Measurements from ENCODE around the gene SLC7A4.
"Not testable (repeated sequence)": the region's sequence is repeated elsewhere in the genome, so short reads cannot be mapped to it uniquely, and the experiment has no call there.

The SLC7A4 gene

DNA sequence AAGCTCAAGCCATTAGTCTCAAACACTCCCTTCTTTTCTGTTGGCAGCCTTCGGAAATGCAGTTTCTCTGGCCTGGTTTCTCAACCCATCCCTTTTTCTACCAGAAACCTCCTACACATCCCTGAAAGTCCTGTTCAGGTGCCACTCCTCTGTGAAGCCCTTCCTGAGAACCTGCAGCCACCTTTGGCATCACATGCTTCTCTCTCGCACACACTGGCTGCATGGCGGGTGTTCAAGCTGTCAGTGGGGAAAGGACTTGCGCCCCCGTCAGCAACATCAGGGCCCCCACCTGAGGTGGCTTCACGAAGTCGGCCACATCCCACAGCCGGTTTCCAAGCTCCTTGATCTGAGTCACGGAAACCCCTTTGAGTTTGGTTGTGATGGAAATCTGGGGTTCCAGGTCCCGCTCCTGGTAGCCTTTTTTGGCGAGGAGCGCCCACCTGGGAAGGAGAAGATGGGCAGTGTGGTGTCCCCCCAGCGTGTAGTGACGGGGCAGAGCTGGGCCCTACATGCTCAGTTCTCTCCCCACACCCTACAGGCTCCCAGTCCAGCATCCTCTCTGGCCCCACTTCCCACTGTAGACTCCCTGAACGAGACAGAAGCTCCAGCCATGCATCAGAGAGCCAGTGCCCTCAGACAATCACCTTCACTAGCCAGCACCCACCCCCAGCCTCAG is 11.6 kb upstream of the SLC7A4 start:
- DNase-seq (ENCODE audit: low read depth, low spot score) = no peak

DNA sequence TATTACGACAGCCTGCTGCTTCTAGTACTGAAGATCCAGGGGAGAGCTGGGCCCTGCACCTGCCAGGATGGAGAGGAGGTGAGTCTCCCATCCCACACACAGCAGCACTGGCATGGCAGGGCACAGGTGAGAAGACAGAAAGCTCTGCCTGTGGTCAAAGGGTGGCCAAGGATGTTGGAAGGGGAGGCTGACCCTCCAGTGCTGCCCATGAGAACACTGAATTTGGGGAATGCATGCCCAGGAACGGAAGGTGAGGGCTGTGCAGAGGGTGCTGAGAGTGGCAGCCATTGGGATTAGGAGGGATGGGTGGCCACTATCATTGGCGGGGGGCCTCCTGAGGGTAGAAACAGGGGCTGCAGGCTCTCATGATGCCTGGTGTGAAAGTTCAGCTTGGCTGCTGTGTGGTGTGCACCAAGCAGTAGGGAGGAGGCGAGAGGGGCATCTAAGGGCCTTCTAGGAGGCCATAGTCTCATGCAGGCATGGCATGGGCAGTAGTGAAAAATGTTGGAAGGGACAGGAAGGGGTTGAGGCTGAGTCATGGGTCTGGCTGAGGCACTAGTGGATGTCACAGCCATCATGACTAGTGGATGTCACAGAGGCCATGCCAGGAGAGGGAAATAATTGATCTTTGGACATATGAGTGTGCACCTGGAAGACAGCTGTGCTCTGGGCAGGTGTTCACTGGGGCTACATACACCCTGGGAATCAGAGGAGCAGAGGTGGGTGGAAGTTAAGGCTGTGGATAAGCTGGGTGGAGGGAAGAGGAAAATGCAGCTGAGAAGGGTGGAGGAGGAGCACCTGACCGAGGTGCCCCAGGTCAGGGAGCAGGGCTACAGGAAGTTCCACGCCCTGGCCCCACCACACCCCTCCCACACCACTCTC is 10.9 kb upstream of the SLC7A4 start:
- DNase-seq (ENCODE audit: low read depth, low spot score) = no peak

DNA sequence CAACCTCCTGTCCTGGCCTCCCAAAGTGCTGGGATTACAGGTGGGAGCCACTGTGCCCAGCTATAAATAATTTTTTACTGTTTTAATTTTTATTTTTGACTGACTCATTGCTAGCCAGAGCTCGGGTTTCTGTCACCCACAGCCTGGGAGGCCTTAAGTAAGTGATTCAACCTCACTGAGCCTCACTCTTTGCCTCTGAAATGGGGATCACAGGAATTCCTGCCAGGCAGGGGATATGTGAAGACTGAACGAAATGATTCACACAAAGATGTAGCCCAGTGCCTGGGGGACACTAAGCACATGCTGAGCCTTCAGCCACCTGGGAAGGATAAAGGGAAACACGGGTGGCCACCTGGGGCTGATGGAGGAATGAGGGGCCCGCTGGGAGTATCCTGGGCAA is 9.6 kb upstream of the SLC7A4 start:
- no peak for DNase-seq (ENCODE audit: low read depth, low spot score)

DNA sequence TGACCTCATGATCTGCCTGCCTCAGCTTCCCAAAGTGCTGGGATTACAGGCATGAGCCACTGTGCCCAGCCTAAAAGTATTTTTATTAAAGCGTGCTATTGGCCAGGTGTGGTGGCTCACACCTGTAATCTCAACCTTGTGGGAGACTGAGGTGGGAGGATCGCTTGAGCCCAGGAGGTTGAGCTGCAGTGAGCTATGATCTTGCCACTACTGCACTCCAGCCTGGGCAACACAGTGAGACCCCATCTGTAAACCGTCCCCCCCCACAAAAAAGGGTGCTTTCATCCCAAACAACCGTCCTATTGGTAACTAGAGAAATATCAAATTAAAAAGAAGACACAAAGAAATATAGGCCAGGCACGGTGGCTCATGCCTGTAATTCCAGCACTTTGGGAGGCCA is 6.8 kb upstream of the SLC7A4 start:
- not testable (repeated sequence) for DNase-seq (ENCODE audit: low read depth, low spot score)

DNA sequence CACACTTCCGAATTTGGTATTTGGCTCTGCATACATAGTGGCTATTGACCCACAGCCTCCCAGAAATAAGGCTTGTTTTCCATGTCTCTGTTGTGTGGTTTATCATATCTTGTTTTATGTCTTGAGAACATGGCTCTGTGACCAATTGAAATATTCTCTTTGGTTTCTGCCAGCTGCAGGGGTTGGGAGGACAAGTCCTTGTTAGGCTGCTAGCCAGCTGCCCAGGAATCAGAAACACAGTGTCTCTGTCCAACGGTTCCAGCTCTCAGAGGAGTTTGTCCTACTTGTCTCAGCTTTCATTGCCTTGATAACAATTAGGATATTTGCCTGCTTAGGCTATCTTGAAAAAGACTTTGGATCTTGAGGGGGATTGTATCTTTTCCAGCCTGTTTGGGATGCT is 6.0 kb upstream of the SLC7A4 start:
- DNase-seq (ENCODE audit: low read depth, low spot score) = no peak

DNA sequence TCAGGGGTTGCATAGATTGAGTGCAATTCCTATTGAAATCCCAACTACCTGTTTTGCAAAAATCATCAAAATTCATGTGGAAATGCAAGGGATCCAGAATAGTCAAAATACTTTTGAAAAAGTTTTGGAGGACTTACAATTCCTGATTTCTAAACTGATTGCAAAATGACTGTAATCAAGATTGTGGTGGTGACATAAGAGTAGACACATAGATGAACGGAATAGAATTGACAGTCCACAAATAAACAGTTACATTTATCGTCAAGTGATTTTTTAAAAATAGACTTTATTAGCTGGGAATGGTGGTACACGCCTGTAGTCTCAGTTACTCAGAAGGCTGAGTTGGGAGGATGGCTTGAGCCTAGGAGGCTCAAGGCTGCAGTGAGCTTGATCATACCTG is 2.6 kb upstream of the SLC7A4 start:
- no peak for DNase-seq (ENCODE audit: low read depth, low spot score)

- DNase-seq (ENCODE audit: low read depth, low spot score) = no peak
Measured at GRCh38 chr22:21033895-21034294, 1.5 kb upstream of the SLC7A4 start.

- no peak for DNase-seq (ENCODE audit: low read depth, low spot score)
Measured at GRCh38 chr22:21032868-21033688, 717 bp upstream of the SLC7A4 start.

DNA sequence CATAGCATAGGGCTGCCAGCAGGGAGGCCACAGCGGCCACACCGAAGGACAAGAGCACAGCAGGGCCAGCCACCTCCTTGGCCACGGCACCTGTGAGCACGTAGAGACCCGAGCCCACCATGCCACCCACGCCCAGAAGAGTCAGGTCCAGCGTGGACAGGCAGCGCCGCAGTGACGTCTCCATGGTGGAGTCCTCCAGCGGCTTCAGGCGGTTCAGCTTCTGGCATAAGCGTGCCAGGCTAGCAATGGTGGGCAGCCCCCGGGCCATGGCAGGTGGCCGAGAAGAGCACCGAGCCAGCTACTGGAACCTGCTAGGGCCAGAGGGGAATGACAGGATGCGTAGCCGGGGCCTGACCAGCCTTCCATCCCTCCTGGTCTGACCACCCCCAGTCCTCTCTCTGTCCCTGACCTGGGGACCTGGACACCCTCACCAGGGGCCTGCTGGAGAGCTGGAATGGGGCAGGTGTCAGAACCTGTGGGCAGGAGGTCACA is 770 bp downstream of the SLC7A4 start:
- no peak for DNase-seq (ENCODE audit: low read depth, low spot score)

GRCh38 chr22:21030621-21031544 is 1.5 kb downstream of the SLC7A4 start:
- DNase-seq (ENCODE audit: low read depth, low spot score) = no peak

DNA sequence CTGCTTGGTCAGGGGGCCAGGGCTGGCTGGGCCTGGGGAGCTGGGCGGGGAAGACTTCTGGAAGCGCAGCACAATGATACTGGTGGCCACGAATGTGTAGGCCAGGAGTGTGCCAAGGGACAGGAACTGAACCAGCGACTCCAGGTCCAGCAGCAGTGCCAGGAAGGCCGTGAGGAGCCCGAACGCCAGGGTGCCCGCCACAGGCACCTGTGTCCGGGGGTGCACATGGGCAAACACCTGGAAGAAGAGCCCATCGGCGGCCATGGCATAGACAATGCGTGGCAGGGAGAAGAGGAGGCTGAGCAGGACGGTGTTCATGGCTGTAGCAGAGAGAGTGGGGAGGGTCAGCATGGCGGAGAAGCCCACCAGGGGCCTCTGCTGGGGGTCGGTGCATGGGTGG is 2.3 kb downstream of the SLC7A4 start:
- DNase-seq (ENCODE audit: low read depth, low spot score) = no peak

- no peak for DNase-seq (ENCODE audit: low read depth, low spot score)
Measured at GRCh38 chr22:21029486-21030025, 2.8 kb downstream of the SLC7A4 start.

DNA sequence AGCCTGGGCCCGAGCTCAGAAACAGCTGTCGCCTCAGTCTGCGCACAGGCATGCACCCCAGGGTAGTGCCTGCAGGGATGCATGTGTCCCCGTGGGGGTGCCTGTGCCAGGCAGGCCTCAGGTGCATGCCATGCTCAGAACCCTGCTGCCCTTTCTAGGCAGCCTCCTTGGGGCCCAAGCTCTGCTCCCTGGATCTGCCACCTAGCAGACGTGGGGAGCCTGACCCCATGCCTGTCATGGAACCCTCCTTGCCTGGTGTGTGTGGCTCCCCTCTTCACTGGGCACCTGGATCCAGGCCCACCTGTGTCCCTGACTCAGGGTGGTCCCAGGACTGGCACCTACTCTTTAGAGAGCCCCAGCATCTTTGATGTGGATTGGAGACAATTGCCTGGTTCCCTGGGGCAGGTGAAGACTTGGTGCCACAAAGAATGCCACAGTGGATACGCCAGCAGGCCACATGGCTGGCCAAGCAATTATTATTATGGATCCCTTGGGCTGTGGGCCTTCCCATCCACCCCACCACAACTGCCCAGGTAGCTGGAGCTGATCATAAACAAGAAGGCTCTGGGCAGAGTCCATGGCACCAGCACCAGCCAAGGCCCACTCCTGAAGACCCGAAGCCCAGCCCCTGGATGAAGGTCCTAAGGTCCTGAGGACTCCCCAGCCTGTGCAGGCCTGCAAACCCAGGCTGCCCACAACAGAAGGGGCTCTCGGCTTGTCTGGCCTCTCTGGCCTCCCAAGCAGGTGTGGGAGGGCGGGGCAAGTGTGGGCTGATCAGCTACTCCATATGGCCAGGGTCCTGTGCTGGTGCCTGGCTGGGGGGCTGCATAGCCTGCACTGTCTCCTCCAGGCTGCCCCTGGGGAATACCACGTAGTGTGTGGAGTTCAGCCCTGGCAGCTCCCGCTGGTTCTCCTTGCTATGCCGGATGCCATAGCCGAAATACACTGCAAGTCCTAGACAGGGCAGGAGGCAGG is 3.8 kb downstream of the SLC7A4 start:
- DNase-seq (ENCODE audit: low read depth, low spot score) = no peak

GRCh38 chr22:21026783-21027692 is 5.3 kb downstream of the SLC7A4 start:
- no peak for DNase-seq (ENCODE audit: low read depth, low spot score)

DNA sequence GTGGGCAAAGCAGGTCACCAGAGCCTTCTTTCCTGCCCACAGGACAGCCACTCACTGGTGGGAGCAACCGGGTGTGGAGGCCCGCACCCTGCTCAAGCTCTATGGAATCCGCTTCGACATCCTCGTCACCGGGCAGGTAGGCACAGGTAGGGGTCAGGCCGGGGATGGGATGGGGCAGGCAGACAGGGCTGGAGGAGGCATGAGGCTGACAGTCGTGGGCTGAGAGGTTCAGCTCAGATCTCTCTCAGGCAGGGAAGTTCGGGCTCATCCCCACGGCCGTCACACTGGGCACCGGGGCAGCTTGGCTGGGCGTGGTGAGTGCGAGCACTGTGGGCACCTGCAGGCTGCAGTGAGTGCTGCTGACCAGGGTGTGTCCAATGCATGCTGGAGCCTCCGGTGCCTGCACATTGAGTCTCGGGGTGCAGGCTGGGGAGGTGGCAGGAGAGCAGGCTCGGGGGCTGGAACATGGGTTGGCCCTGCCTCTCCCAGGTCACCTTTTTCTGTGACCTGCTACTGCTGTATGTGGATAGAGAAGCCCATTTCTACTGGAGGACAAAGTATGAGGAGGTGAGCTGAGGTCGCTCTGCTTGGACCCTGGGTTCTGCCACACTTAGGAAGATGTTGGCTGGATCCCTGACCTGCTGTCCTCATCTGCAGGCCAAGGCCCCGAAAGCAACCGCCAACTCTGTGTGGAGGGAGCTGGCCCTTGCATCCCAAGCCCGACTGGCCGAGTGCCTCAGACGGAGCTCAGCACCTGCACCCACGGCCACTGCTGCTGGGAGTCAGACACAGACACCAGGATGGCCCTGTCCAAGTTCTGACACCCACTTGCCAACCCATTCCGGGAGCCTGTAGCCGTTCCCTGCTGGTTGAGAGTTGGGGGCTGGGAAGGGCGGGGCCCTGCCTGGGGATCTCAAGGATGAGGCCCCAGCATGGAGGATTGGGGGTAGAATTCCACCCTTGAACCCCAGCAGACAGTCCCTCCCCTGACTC is 6.3 kb downstream of the SLC7A4 start:
- DNase-seq (ENCODE audit: low read depth, low spot score) = no peak

DNA sequence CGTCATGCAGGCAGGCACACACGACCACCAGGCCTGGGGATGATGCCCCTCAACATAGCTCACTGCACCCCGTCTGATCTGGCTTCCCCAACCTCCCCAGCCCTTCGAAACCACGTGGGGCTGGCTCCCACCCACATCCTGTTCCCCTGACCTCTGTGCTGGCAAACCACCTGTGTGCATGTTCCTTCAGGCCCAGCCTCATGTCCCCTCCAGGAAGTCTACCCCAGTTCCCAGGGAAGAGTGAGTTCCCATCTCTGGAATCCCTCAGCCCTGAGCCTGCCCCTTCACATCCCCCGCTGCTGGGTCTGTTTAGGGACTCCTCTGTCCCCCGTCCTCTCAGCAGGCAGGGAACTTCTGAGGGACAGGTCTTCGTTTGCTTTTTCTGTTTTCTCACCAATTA is 7.1 kb downstream of the SLC7A4 start:
- no peak for DNase-seq (ENCODE audit: low read depth, low spot score)

DNA sequence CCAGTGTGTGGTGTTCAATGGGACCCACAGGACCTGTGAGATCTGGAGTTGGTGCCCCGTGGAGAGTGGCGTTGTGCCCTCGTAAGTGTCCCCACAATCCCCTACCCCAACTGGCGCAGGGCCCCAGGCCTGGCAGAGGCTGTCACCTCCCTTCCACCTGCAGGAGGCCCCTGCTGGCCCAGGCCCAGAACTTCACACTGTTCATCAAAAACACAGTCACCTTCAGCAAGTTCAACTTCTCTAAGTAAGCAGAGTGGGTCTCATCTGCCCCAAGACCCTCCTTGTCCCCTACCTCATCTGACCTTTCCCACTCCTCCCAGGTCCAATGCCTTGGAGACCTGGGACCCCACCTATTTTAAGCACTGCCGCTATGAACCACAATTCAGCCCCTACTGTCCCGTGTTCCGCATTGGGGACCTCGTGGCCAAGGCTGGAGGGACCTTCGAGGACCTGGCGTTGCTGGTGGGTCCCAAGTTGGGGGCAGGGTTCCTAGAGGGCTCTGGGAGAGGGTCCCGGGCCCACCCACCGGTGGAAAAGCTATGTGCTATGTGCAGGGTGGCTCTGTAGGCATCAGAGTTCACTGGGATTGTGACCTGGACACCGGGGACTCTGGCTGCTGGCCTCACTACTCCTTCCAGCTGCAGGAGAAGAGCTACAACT is 9.3 kb downstream of the SLC7A4 start:
- DNase-seq (ENCODE audit: low read depth, low spot score) = no peak

All from activated CD4-positive, CD25-positive, alpha-beta regulatory T cell treated with anti-CD3 and anti-CD28 coated beads, Interleukin-2, amount 50 U/mL, for 16 hours (primary cell).